ENCODE data around the gene AP4S1.
A peak's percentile ranks its signal among the peaks of the same experiment; 100 is the strongest.
"Not testable (repeated sequence)": the region's sequence is repeated elsewhere in the genome, so short reads cannot be mapped to it uniquely, and the experiment has no call there.

The AP4S1 gene

GRCh38 chr14:31009836-31010574 lies 15.4 kb upstream of the AP4S1 start:
- no peak for DNase-seq

DNA sequence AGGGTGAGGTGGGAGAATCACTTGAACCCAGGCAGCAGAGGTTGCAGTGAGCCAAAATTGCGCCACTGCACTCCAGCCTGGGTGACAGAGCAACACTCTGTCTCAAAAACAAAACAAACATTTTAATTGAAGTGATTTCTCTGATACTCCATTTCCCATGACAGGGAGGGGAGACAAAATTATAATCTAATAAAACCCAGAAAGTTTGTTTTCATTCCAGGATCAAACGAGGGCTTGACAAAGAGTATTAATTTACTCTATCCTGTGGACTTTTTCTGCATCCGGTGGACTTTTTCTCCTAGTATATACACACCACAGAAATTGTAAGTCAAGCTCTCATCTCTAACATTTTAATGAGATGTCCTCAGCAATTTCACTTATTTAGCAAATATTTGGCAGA lies 14.5 kb upstream of the AP4S1 start:
- no peak for DNase-seq

DNA sequence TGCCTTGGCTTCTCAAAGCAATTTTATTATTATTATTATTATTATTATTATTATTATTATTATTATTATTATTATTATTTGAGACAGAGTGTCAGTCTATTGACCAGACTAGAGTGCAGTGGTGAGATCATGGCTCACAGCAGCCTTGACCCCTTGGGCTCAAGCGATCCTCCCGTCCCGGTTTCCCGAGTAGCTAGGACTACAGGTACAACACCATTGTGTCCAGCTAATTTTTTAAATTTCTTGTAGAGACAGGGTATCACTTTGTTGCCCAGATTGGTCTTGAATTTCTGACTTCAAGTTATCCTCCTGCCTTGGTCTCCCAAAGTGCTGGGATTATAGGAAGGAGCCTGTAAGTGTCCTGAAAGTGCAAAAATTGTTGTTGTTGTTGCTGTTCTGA lies 11.6 kb upstream of the AP4S1 start:
- DNase-seq = no peak

DNA sequence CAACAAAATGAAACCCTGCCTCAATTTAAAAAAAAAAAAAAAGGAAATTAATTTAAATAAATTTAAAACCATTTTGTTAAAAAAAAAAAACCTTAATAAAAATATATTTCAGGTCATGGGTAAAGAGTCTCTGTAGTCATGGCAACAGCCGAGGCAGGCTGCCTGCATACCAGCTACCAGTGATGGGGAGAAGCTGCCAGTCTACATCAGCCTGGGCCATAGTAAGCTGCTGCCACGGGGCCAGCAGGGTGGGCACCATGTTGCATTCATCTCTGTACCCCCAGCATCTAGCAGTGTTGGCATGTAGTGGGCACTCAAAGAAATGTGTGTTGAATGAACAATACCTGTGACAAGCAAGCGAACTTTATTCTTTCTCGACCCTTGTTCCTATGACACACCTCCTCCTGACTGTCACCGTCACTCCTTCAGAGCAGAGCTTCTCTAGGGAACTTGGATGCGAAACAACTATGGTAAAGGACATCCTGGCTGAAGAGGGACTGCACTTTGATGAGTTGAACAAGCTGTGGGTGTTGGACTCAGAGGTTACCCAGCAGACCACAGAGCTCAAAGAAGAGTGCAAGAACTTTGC lies 7.3 kb upstream of the AP4S1 start:
- DNase-seq = no peak

- DNase-seq = no peak
Observed at GRCh38 chr14:31020834-31021575, 4.4 kb upstream of the AP4S1 start.

GRCh38 chr14:31021576-31021949 lies 3.9 kb upstream of the AP4S1 start:
- DNase-seq = no peak

DNA sequence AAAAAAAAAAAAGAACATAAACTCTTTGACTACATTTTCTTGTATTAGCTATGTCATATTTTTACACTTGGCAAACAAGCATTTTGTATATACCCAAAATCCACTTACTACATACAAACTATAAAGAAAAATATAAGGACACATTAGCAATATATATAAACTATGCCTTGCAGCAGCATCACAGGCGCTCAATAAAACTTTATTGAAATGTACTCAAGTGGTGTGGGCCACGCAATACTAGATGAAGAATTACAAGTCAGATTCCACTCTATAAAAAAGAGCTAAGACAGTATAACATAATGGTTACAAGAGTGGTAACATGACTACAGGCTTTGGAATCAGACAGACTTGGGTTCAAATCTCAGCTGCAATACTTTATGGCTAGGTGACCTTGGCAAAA lies 3.1 kb upstream of the AP4S1 start:
- DNase-seq = no peak

GRCh38 chr14:31024010-31024480 lies 1.4 kb upstream of the AP4S1 start:
- no peak for DNase-seq

- peak; percentile 31 for DNase-seq
Observed at GRCh38 chr14:31024577-31025366, 677 bp upstream of the AP4S1 start.

DNA sequence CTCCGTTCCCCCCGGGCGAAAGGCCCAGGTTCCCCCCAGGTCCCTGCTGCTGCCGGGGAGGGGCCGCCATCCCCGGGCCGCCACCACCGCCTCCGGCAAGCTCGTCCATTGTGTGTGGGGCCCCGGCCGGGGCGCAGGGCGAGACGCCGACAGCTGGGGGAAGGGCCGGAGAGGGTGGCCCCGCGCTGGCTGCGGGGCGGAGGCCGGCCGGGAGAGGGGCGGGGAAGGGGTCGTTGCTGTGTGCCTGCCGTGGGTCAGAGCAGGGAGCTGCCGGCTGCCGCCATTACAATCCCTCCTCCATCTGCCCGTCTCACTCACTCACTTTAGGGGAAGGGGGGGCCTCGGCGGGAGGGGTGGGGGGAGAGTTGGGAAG lies 614 bp downstream of the AP4S1 start, which contains the start of gene STRN3:
Gene STRN3, minus strand, starts transcription at position 303 of the 373 bp plus-strand sequence. Its CDS starts 194 bp downstream, at position 109.
- no peak for DNase-seq

- DNase-seq = peak; percentile 92
Observed at GRCh38 chr14:31026450-31027235, 1.2 kb downstream of the AP4S1 start.

- no peak for DNase-seq
Observed at GRCh38 chr14:31027847-31028246, 2.4 kb downstream of the AP4S1 start.

GRCh38 chr14:31029016-31029970 lies 3.8 kb downstream of the AP4S1 start:
- no peak for DNase-seq

DNA sequence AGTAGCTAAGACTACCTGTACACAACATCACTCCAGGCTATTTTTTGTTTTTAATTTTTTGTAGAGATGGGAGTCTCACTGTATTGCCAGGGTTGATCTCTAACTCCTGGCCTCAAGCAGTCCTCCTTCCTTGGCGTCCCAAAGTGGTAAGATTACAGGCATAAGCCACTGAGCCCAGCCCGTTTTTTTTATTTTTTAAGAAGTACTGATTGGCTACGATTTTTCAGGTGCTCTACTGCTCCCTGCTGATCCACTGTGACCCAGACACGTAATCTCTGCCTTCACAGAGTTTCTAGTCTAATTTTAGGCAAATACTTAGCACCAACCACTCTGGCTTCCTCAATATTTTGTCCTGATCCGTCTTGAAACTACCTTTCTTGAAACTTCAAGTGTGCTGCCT lies 5.0 kb downstream of the AP4S1 start:
- no peak for DNase-seq

- DNase-seq = no peak
Observed at GRCh38 chr14:31036552-31036951, 11.1 kb downstream of the AP4S1 start.

- no peak for DNase-seq
Observed at GRCh38 chr14:31037709-31038221, 12.3 kb downstream of the AP4S1 start.

DNA sequence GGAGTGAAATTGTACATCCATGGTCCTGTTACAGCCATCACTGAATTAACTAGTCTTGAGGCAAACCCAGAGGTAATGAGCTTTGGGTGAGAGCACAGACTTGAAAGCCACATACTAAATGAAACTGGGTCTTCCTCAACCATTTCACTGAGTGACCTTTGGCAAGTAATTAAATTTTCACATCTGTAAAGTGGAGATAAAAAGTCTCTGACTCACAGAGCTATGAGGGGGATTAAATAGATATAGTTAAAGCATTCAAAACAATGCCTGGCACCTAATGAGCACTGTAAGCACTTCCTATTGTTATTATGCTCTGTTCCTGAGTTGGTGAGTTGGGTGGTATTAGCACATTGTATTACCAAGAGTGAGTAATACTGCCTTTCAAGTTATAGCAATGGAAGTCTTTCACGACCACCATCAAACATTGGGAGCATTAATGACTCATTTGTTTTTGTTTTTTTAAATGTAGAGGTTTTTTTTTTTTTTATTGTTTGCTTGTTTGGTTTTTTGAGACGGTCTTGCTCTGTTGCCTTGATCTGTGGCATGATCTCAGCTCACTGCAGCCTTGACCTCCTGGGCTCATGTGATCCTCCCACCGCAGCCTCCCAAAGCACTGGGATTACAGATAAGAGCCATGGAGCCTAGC lies 13.2 kb downstream of the AP4S1 start:
- DNase-seq = no peak

DNA sequence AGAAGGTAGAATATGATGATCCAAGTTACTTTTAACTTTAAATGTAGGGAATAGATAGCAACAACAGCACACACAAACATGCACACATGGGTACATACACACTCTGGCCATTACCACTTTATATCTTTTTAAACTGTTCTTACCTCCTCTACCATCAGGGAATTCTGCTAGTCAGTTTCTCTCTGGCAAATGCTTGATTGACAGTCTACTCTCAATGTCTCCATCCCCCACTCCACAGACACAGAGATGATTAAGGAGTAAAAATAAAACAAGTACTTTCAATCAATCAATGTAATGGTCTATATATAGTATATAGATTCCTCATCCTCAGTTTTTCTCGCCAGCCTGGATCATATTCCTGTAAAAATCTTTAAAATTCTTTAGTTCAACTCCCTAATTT lies 16.9 kb downstream of the AP4S1 start:
- DNase-seq = no peak

GRCh38 chr14:31042893-31043292 lies 17.4 kb downstream of the AP4S1 start:
- not testable (repeated sequence) for DNase-seq

- no peak for DNase-seq
Observed at GRCh38 chr14:31043379-31043778, 17.9 kb downstream of the AP4S1 start.

Data from NCI-H526 treated with DMSO at 0.1 percent for 48 hours (cell line).